ENCODE results near the gene TCAF2.
A peak's percentile ranks its signal among the peaks of the same experiment; 100 is the strongest.
"Not testable (repeated sequence)": the region's sequence is repeated elsewhere in the genome, so short reads cannot be mapped to it uniquely, and the experiment has no call there.

The TCAF2 gene

GRCh38 chr7:143620646-143621045 is at the start of gene TCAF2:
Gene TCAF2 (plus strand): TSS chr7:143620974.
- peak; percentile 83 to 87 for ATAC-seq

DNA sequence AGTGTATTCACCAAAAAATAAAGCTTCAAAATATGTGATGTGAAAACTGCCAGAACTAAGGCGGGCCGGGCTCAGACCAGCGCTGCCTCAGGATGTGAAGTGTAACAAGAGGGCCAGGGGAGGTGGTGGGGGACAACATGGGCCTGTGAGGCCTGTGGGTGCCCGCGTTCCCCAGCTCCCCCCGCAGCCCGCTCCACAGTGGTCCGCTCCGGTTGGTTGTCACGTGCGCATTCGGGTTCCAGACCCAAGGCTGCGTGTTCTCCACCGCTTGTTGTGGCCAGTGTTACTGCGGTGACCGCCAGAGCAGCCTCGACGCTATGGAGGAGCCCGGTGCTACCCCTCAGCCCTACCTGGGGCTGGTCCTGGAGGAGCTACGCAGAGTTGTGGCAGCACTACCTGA is 49.3 kb upstream of the TCAF2 start, which contains the start of gene CTAGE15:
Gene CTAGE15, plus strand, starts transcription at position 301 of the 400 bp plus-strand sequence. Its CDS starts 17 bp downstream, at position 318.
- not testable (repeated sequence) for ATAC-seq

GRCh38 chr7:143588183-143588582 is 32.6 kb upstream of the TCAF2 start:
- ATAC-seq: peak; percentile 45 to 46

DNA sequence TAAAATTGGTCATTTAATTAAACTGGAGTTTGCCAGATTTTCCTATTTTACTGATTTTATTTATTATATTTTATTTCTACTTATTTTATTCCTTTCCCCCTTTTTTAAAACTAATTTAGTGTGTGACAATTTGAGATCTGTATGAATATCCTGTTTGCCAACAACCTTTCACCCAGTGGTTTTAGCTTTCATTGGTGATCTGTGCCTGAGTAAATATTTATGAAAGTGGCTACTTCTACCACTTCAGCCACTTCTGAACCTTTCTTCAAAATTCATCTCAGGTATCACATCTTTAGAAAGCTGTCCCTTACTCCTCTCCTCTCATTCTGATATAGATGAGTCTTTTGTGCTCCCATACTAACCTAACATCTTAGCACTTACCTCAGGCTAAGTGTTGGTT is 30.9 kb upstream of the TCAF2 start:
- not testable (repeated sequence) for ATAC-seq

DNA sequence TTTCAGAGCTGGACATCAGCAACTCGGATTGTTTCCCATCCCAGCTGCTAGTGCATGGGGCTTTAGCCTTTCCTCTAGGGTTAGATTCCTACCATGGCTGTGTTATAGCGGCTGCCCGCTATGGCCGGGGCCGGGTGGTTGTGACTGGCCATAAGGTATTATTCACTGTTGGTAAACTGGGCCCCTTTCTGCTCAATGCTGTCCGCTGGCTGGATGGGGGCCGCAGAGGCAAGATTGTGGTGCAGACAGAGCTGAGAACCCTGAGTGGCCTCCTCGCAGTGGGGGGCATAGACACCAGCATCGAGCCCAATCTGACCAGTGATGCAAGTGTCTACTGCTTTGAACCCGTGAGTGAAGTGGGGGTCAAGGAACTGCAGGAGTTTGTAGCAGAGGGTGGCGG is 22.7 kb upstream of the TCAF2 start:
- not testable (repeated sequence) for ATAC-seq

DNA sequence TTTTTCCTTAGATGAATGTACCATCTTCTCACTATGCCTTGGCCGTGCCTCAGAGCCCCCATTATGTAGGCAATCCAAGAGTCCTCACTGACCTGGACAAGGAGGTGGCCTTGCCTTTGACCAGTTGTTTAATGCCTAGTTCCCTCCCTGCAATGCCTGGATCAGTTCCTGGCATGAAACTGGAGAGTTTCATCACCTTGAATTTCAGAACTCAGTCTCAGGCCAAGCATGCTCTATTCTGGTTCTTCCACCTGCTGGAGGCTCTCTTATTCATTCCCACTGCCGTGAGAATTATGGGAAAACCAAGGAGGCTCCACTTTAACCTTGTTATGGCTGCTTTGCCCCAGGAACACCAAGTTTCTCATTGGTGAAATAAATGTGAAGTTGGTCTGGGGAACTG is 17.2 kb upstream of the TCAF2 start:
- ATAC-seq: not testable (repeated sequence)

DNA sequence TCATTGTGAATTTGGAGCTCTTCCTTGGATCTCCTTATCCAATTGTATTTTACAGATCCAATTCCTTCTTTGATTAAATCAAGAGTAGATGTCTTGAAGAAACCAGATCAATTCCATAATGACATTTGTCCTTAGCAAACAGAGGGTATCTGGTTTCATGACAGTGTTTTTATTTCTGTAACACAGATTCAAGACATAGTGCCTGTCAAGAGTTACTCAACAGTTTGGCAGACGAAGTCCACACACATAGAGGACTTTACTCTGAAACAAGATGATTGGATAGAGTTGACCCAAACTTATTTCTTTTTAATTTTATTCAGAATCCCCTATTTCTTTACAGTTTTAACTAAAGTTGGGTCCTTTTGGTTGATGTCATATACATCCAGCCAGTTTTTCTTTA is 14.7 kb upstream of the TCAF2 start:
- not testable (repeated sequence) for ATAC-seq

DNA sequence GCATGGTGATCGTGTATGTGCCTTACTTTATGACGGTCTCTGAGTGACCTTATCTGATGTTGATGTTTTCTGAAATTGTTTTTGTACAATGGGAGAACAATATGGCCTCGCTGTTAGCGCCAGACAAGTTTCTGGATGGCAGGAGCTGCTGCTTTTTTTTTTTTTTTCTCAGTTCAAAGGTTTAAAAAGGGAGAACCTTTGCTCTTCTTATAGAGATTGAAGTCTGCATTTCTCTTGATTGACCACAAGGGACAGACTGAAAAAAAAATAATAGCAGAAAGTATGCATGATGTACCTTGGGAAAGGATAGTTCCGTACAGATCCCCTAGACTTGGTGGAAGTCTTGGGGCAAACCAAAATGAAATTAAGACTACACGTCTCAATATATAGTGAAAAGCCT is 5.2 kb upstream of the TCAF2 start:
- not testable (repeated sequence) for ATAC-seq

- ATAC-seq: not testable (repeated sequence)
These were observed 3.6 kb upstream of the TCAF2 start for GRCh38 chr7:143617204-143617603.

DNA sequence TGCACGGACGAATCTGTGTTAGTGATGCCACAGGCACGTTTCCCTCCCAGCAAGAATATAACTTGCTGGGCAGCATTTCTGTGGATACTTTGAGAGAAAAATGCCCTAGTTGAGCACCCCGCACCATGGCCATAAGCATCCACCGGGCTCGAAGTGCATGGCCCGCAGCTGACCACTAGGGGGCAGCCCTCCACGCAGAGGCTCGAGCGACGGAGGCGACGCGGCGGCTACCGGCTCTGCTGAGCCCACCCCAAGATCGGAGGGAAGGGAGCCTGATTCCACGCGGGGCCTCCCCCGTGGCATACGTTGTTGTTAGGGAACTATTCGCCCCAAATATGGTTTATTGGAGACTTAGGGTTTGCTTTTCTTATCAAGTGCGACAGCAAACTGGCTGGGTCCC is 716 bp upstream of the TCAF2 start:
- ATAC-seq: peak; percentile 14 to 18

DNA sequence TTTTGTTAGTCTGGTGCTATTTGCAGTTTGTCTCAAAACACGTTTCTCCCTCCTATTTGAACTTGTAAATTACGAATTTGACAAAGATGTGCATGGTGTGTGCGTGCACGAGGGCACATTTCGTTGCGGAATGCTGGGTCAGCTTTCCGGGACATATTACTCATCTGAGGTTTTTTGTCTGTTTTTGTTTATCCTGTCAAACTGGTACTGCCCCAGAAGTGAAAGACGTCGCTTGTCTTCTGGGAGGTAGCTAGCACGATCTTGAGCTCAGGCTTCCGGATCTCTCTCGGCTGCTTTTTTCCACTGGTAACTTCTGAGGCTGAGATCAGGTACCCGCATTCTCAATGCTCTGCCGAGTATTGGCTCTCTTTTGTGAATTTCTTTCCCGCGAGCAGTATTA is 401 bp downstream of the TCAF2 start:
- ATAC-seq: peak; percentile 50 to 52

GRCh38 chr7:143622130-143622529 is 1.4 kb downstream of the TCAF2 start:
- peak; percentile 39 to 42 for ATAC-seq

DNA sequence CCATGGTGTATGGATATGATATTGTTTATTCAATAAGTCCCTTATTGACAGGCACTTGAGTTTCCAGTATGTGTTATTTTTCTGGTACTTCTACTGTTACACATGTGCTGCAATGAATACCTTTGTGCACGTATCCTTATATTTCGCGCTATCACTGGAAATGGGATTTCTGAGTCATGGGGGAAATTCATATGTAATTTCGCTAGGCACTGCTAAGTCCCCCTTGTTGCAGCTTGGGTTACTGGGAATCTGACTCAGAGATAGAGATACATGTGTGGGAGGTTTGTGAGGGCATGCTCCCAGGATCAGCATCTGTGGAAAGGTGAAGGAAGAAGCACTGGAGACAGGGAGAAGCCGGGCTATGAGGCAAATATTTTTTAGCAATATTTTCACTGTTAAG is 9.9 kb downstream of the TCAF2 start:
- not testable (repeated sequence) for ATAC-seq

- not testable (repeated sequence) for ATAC-seq
These were observed 11.7 kb downstream of the TCAF2 start for GRCh38 chr7:143632506-143632905.

- not testable (repeated sequence) for ATAC-seq
These were observed 12.3 kb downstream of the TCAF2 start for GRCh38 chr7:143633013-143633618.

DNA sequence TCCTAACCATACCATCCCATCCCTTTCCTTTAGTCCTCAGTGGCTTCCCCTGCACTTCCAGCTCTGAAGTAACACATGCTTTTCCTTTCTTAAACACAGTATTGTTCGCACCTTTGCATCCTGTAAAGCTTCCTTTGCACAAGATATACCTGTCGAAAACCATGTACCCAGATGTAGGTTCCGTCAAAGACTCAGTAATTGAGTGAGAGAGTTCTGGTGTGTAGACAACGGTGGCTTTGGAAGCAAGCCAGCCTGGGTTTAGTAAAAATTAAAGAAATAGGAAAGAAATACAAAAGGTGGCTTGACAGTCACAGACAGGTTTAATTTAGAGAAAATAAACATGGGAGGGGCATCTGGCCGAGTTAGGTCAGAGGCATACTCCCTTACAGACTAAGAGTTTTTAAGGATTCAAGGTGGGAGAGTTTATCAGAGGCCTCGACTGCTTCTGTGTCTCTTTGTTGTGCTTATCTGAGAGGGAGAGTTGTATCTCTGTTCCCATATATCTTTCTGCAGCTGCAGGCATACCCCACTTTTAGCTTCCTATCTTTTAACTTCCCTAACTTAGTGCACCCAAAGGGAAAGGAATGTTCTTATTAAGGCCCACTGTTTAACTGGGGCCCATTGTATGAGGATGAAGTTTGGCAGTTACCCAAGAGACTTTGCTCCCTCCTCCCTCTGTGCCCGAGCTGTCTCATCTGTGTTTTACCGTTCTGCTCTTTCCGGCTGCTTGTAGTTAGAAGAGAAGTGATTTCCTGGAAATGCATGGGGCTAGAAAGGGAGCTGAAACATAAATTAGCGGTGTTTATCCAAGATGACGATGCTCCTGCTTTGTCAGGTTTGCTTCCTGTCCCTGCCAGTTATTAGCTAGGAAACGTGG is 14.8 kb downstream of the TCAF2 start:
- peak; percentile 70 to 80 for ATAC-seq

DNA sequence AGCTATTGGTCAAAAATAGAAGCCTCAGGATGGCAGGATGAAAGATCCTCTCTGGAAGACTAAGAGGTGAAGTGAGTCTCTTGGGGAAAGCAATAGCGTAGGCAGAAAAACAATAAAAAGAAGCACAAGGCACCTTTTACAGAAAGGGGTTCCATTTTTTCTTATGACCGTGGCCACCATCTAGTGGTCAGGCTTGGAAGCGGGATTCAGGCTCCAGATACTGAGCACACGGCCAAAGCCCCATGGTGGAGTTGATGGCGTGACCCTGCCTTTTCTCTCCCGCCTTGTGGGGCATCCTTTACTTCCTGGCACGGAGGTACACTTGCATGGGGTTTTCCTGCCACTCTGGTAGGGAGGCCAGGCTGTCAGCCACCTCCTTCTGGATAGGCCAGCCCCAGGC is 18.6 kb downstream of the TCAF2 start:
- ATAC-seq: peak in 1 of 2 donors; percentile 31

DNA sequence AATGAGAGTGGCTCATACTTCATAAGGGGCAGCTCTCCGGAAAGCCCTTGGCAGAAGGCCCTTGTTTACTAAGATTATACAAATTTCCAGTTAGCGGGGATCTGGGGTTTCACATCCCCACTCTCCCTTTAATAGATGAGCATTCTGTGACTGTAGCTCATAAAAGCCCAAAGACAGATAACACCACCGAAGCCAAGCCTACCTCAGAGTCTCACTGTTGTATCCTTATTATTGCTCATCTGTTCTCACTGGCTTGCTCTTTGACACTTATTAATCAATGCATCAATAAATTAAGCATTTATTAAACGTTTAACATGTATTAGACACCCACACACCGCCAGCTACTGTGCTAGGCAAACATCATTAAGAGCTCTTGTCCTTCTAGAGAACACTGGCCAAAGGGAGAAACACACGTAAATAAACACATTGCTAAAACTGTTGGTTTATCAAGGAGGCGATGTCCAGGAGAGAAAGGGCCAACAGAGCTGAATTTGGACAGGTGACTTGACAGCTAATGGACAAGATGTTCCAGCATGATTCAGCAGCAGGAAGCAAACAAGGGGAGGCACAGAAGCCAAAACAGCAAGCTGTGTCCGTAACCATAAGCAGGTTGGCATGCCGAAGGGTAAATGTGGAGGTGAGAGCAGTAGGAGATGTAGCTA is 19.9 kb downstream of the TCAF2 start:
- not testable (repeated sequence) for ATAC-seq

- ATAC-seq: not testable (repeated sequence)
These were observed 25.8 kb downstream of the TCAF2 start for GRCh38 chr7:143646598-143646997.

DNA sequence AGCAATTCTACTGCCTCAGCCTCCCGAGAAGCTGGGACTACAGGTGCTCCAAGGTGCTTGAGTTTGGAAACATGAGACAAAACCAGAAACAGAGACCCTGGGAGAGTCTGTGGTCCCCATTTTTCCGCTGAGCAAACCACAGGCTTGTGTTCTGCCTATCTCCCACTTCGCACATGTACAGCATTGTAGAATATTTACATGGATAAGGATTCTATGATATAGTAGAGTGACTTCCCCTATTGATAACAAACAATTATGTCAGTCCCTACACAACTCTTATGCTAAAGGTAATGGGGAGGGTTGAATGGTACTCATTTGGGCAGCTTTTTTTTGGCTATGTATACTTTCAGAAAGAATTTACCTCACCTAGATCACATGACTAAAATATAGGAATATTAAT is 29.1 kb downstream of the TCAF2 start:
- not testable (repeated sequence) for ATAC-seq

GRCh38 chr7:143650447-143650846 is 29.7 kb downstream of the TCAF2 start:
- ATAC-seq: not testable (repeated sequence)

Measured in activated CD4-positive, CD25-positive, alpha-beta regulatory T cell treated with anti-CD3 and anti-CD28 coated beads, Interleukin-2, amount 50 U/mL, for 24 hours (primary cell).